Liver (tissue), 9 donors: ENCODE results near the gene MBP. TPM values are rescaled to one million over a fixed set of nuclear protein-coding genes. Genes with fewer than 3 reads are reported as not detected.

Experiments used
- DNase-seq: peaks from one replicate; pipeline ENCODE4 v3.0.0-alpha.2; 2017; ENCODE audit warnings: low spot score
- H3K27ac ChIP-seq, 2 donors: one replicate each; pipeline ENCODE4 v1.7.0; 2013; ENCODE audit warnings: inconsistent platforms in 2 of 2, low read length in 2 of 2, control low read depth in 1 of 2, low read depth in 1 of 2, mild to moderate bottlenecking in 1 of 2
- H3K27me3 ChIP-seq, 4 donors: one replicate each; pipeline versions ENCODE4 v1.6.1 to v1.7.0; 2013; ENCODE audit warnings: low read length in 3 of 4, inconsistent platforms in 1 of 4, mild to moderate bottlenecking in 1 of 4, moderate library complexity in 1 of 4; ENCODE audit not compliant: control insufficient read depth in 4 of 4, insufficient read depth in 4 of 4
- H3K36me3 ChIP-seq, 4 donors: one replicate each; pipeline versions ENCODE4 v1.6.1 to v1.7.0; 2013; ENCODE audit warnings: low read length in 3 of 4, mild to moderate bottlenecking in 3 of 4, low read depth in 1 of 4, moderate library complexity in 1 of 4; ENCODE audit not compliant: control insufficient read depth in 4 of 4, insufficient read depth in 3 of 4
- H3K4me1 ChIP-seq, 4 donors: one replicate each; pipeline versions ENCODE4 v1.6.1 to v1.7.0; 2013; ENCODE audit warnings: low read length in 3 of 4, mild to moderate bottlenecking in 3 of 4, moderate library complexity in 1 of 4; ENCODE audit not compliant: control insufficient read depth in 4 of 4, insufficient read depth in 4 of 4
- H3K4me3 ChIP-seq, 3 donors: one replicate each; pipeline versions ENCODE4 v1.6.1 to v1.7.0; 2013; ENCODE audit warnings: low read length in 3 of 3, control low read depth in 1 of 3, low read depth in 1 of 3, mild to moderate bottlenecking in 1 of 3
- H3K9ac ChIP-seq, 2 donors: one replicate each; pipeline ENCODE4 v1.7.0; 2013; ENCODE audit warnings: low read length in 2 of 2, mild to moderate bottlenecking in 2 of 2, moderate library complexity in 2 of 2, control low read depth in 1 of 2, low read depth in 1 of 2
- H3K9me3 ChIP-seq, 4 donors: one replicate each; pipeline versions ENCODE4 v1.6.1 to v1.7.0; 2013; ENCODE audit warnings: low read length in 3 of 4; ENCODE audit not compliant: control insufficient read depth in 4 of 4
- CTCF ChIP-seq: fragments of 150-350 bp; IDR thresholded peaks from 2 replicates; pipeline ENCODE4 v1.5.1; 2017; ENCODE audit warnings: improper control_type of control experiment, low read depth, low read length; ENCODE audit not compliant: missing input control
- EGR1 ChIP-seq, 2 donors: IDR thresholded peaks; 2 replicates each; pipeline ENCODE4 v1.6.1; 2016 to 2018; ENCODE audit warnings: antibody characterized with exemption in 2 of 2, low read depth in 2 of 2
- FOXA1 ChIP-seq: IDR thresholded peaks from 2 replicates; pipeline ENCODE4 v1.6.1; 2016; ENCODE audit warnings: antibody characterized with exemption
- GABPA ChIP-seq, 2 donors: IDR thresholded peaks in 1 of 2; conservative IDR thresholded peaks in 1 of 2; 2 replicates each; pipeline ENCODE4 v1.6.1; 2016; ENCODE audit warnings: antibody characterized with exemption in 2 of 2, mild to moderate bottlenecking in 1 of 2, moderate library complexity in 1 of 2
- HNF4A ChIP-seq, 2 donors: conservative IDR thresholded peaks; 2 replicates each; pipeline ENCODE4 v1.6.1; 2016; ENCODE audit warnings: antibody characterized with exemption in 2 of 2, mild to moderate bottlenecking in 2 of 2
- HNF4G ChIP-seq: IDR thresholded peaks from 2 replicates; pipeline ENCODE4 v1.6.1; 2016; ENCODE audit warnings: antibody characterized with exemption
- JUND ChIP-seq, 2 donors: IDR thresholded peaks; 2 replicates each; pipeline ENCODE4 v1.6.1; 2016; ENCODE audit warnings: antibody characterized with exemption in 2 of 2
- REST ChIP-seq: IDR thresholded peaks from 2 replicates; pipeline ENCODE4 v1.6.1; 2016; ENCODE audit warnings: antibody characterized with exemption, mild to moderate bottlenecking
- RXRA ChIP-seq, 2 donors: IDR thresholded peaks; 2 replicates each; pipeline ENCODE4 v1.6.1; 2017 to 2018; ENCODE audit warnings: antibody characterized with exemption in 2 of 2, mild to moderate bottlenecking in 1 of 2
- SP1 ChIP-seq: IDR thresholded peaks from 2 replicates; pipeline ENCODE4 v1.6.1; 2018; ENCODE audit warnings: antibody characterized with exemption, mild to moderate bottlenecking
- TAF1 ChIP-seq: conservative IDR thresholded peaks from 2 replicates; pipeline ENCODE4 v1.6.1; 2016; ENCODE audit warnings: antibody characterized with exemption, mild to moderate bottlenecking
- WGBS: extraction: QIAGEN DNeasy Blood & Tissue Kit; methylation state at CpG from one replicate; pipeline ENCODE4 v1.1.7; 2013; 5-methylcytosine and 5-hydroxymethylcytosine counted together
- polyA plus RNA-seq, 2 donors: library from polyadenylated mRNA; stranded (reverse) in 1 of 2; unstranded in 1 of 2; fragments of 200-250 nt in 1 of 2; fragments of >200 nt in 1 of 2; fragmentation: Nextera tagmentation in 1 of 2; extraction: Ambion mirVana in 1 of 2; gene quantifications; one replicate each; pipeline versions ENCODE4 v1.2.1 to v1.2.3, GENCODE V29; 2013 to 2015
- total RNA-seq, 2 donors: library from RNA; depleted of rRNA; stranded (reverse); fragments of >200 nt; gene quantifications; one replicate each; pipeline ENCODE4 v1.2.3, GENCODE V29; 2014
- TF ChIP-seq, protein P1 (sequence below): IDR thresholded peaks from 2 replicates; pipeline ENCODE4 v1.6.1; 2016; ENCODE audit warnings: antibody characterized with exemption
- TF ChIP-seq, protein P2 (sequence below): IDR thresholded peaks from 2 replicates; pipeline ENCODE4 v1.6.1; 2016; ENCODE audit warnings: antibody characterized with exemption
- donor health status: healthy.
- donor health status: healthy.
- donor health status: healthy.
- donor health status: healthy.
- donor health status: healthy.

MBP gene
- total and polyA plus RNA-seq, 4 donors = 9.7 to 23.3 (median 17.7) TPM

- Histone ChIP-seq H3K9me3 (no peaks in the 10 kb centered on the region), H3K4me3 (no peak overlapping the region), H3K27me3 (no peaks in the 10 kb centered on the region), H3K9ac (no peak overlapping the region), H3K4me1 (no peaks in the 10 kb centered on the region), H3K27ac (no peak overlapping the region), H3K36me3 (peaks cover 0 to 3% (median 1%) of the 10 kb centered on the region in 4 donors)
- DNase-seq = no peak
- TF ChIP-seq, protein P1, sequence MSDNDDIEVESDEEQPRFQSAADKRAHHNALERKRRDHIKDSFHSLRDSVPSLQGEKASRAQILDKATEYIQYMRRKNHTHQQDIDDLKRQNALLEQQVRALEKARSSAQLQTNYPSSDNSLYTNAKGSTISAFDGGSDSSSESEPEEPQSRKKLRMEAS = no peak
- TF ChIP-seq FOXA1 (no peak), CTCF (no peak), SP1 (no peak), JUND (IDR thresholded peaks at IDR 0.05) (no peak), TAF1 (no peak), HNF4G (no peak), GABPA (IDR thresholded peaks at IDR 0.05 in 1 of 2, conservative IDR thresholded peaks at IDR 0.05 in 1 of 2) (no peak), REST (no peak)
- TF ChIP-seq, protein P2, sequence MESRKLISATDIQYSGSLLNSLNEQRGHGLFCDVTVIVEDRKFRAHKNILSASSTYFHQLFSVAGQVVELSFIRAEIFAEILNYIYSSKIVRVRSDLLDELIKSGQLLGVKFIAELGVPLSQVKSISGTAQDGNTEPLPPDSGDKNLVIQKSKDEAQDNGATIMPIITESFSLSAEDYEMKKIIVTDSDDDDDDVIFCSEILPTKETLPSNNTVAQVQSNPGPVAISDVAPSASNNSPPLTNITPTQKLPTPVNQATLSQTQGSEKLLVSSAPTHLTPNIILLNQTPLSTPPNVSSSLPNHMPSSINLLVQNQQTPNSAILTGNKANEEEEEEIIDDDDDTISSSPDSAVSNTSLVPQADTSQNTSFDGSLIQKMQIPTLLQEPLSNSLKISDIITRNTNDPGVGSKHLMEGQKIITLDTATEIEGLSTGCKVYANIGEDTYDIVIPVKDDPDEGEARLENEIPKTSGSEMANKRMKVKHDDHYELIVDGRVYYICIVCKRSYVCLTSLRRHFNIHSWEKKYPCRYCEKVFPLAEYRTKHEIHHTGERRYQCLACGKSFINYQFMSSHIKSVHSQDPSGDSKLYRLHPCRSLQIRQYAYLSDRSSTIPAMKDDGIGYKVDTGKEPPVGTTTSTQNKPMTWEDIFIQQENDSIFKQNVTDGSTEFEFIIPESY = no peak
- 80% methylated on average over 19 of the region's 19 CpGs for WGBS
Observed at GRCh38 chr18:77032181-77032701, 100.3 kb downstream of the MBP start.

DNA sequence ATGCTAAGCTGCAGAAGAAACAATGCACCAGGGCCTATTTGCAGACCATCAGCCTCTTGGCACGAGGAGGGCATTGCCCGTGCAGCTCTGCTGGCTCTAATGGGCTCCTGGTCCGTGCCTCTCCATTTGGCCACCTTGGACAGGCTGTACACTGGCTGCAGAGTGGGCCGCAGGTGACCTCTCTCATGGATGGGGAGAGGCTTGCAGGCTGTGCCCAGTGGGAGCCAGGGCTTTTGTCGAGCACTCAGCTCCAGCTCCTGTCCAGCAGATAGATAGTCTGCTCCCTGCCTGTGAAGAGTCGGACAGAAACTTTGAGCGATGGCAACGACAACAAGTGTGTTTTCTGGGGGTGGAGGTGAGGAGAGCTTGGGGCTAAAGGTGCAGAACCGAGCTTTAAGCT lies 100.9 kb downstream of the MBP start:
- Histone ChIP-seq H3K4me3 (no peak overlapping the region), H3K9ac (no peak overlapping the region), H3K27me3 (no peaks in the 10 kb centered on the region), H3K36me3 (peaks cover 0 to 3% (median 1%) of the 10 kb centered on the region in 4 donors), H3K9me3 (no peaks in the 10 kb centered on the region), H3K4me1 (no peaks in the 10 kb centered on the region), H3K27ac (no peak overlapping the region)
- 94% methylated on average over 9 of the region's 9 CpGs for WGBS
- no peak for DNase-seq
- no peak for TF ChIP-seq JUND (IDR thresholded peaks at IDR 0.05)
- TF ChIP-seq, protein P1 = no peak
- no peak for TF ChIP-seq TAF1
- TF ChIP-seq RXRA (IDR thresholded peaks at IDR 0.05) = no peak
- TF ChIP-seq GABPA (IDR thresholded peaks at IDR 0.05 in 1 of 2, conservative IDR thresholded peaks at IDR 0.05 in 1 of 2) = no peak
- no peak for TF ChIP-seq HNF4A (conservative IDR thresholded peaks at IDR 0.05)
- no peak for TF ChIP-seq EGR1 (IDR thresholded peaks at IDR 0.05; ENCODE audit: low read depth in 2 of 2)
- TF ChIP-seq HNF4G = no peak
